Astrocyte of the spinal cord (primary cell): ENCODE data around the gene RALGAPA1.

ENCODE experiments used
- DNase-seq: peaks from one replicate; pipeline ENCODE4 v3.0.0; 2011; ENCODE audit warnings: low read depth, low spot score
- H3K4me3 ChIP-seq: 2 replicates; pipeline ENCODE4 v1.5.1; 2011; ENCODE audit warnings: low read depth, mild to moderate bottlenecking, low read length, moderate library complexity
- CTCF ChIP-seq: IDR thresholded peaks from 2 replicates; pipeline ENCODE4 v1.5.1; 2012; ENCODE audit warnings: low read depth, mild to moderate bottlenecking, low read length, inconsistent platforms
- in situ Hi-C: cut with HindIII; loops from 2 replicates; pipeline ENCODE4 v1.10.0; 2017; ENCODE audit warnings: low sequenced_read_pairs

Gene RALGAPA1

GRCh38 chr14:35761922-35762321 lies 47.2 kb downstream of the RALGAPA1 start:
- H3K4me3 ChIP-seq: no peak overlapping the region
- no peak for TF ChIP-seq CTCF
- in situ Hi-C loops: no loop called here
- DNase-seq: no peak

- in situ Hi-C loops: no loop called here
- no peak for DNase-seq
- H3K4me3 ChIP-seq: no peak overlapping the region
- TF ChIP-seq CTCF: no peak
These were observed 49.0 kb downstream of the RALGAPA1 start for GRCh38 chr14:35760143-35760542.

- no peak for TF ChIP-seq CTCF
- DNase-seq: no peak
- H3K4me3 ChIP-seq: no peak overlapping the region
- in situ Hi-C loops: no loop called here
These were observed 50.5 kb downstream of the RALGAPA1 start for GRCh38 chr14:35758523-35759129.

GRCh38 chr14:35754671-35755070 lies 54.4 kb downstream of the RALGAPA1 start:
- DNase-seq: no peak
- TF ChIP-seq CTCF: no peak
- in situ Hi-C loops: no loop called here
- H3K4me3 ChIP-seq: no peak overlapping the region

- no peak for TF ChIP-seq CTCF
- DNase-seq: no peak
- in situ Hi-C loops: no loop called here
- H3K4me3 ChIP-seq: no peak overlapping the region
These were observed 56.7 kb downstream of the RALGAPA1 start for GRCh38 chr14:35752380-35752779.

- no peak overlapping the region for H3K4me3 ChIP-seq
- no peak for DNase-seq
- TF ChIP-seq CTCF: no peak
- in situ Hi-C loops: no loop called here
These were observed 58.7 kb downstream of the RALGAPA1 start for GRCh38 chr14:35750202-35750904.
